GM18507 (cell line): ENCODE results near the gene SNTN.

ENCODE experiments used
- DNase-seq: peaks from one replicate; pipeline ENCODE4 v3.0.0; 2011; ENCODE audit warnings: low read depth; ENCODE audit not compliant: insufficient read length; ENCODE audit errors: extremely low spot score
- FAIRE-seq: peaks from 2 replicates; lab custom pipeline; 2011; peaks lifted over from hg19 to GRCh38; lab: Jason Lieb, UNC

SNTN gene

GRCh38 chr3:63662500-63662899 lies 10.0 kb downstream of the SNTN start:
- FAIRE-seq (no peak), DNase-seq (no peak)

- FAIRE-seq = no peak
- DNase-seq = no peak
Measured at GRCh38 chr3:63670544-63670943, 18.1 kb downstream of the SNTN start.

GRCh38 chr3:63673111-63673510 lies 20.6 kb downstream of the SNTN start:
- FAIRE-seq (no peak), DNase-seq (no peak)

GRCh38 chr3:63674586-63674985 lies 22.1 kb downstream of the SNTN start:
- DNase-seq (no peak), FAIRE-seq (no peak)

- DNase-seq (no peak), FAIRE-seq (no peak)
Measured at GRCh38 chr3:63679186-63679585, 26.7 kb downstream of the SNTN start.

- FAIRE-seq = no peak
- no peak for DNase-seq
Measured at GRCh38 chr3:63684081-63684480, 31.6 kb downstream of the SNTN start.

- no peak for DNase-seq
- FAIRE-seq = no peak
Measured at GRCh38 chr3:63685340-63685739, 32.9 kb downstream of the SNTN start.

GRCh38 chr3:63687278-63688225 lies 35.1 kb downstream of the SNTN start:
- no peak for DNase-seq
- FAIRE-seq = no peak

- no peak for DNase-seq
Measured at GRCh38 chr3:63689285-63689684, 36.8 kb downstream of the SNTN start.

GRCh38 chr3:63693351-63693750 lies 40.9 kb downstream of the SNTN start:
- FAIRE-seq (no peak), DNase-seq (no peak)

More at GRCh38 chr3:63689285-63689684, 36.8 kb downstream of the SNTN start:
- FAIRE-seq = no peak

- DNase-seq (no peak), FAIRE-seq (no peak)
Measured at GRCh38 chr3:63705092-63705645, 52.7 kb downstream of the SNTN start.

- FAIRE-seq (no peak), DNase-seq (no peak)
Measured at GRCh38 chr3:63706321-63707085, 54.0 kb downstream of the SNTN start.

GRCh38 chr3:63707731-63708130 lies 55.3 kb downstream of the SNTN start:
- no peak for FAIRE-seq
- DNase-seq = no peak

- DNase-seq = no peak
- no peak for FAIRE-seq
Measured at GRCh38 chr3:63709576-63709975, 57.1 kb downstream of the SNTN start.
